Measurements from ENCODE around the gene SHROOM3.
"Not testable (repeated sequence)": the region's sequence is repeated elsewhere in the genome, so short reads cannot be mapped to it uniquely, and the experiment has no call there.

SHROOM3 gene

DNA sequence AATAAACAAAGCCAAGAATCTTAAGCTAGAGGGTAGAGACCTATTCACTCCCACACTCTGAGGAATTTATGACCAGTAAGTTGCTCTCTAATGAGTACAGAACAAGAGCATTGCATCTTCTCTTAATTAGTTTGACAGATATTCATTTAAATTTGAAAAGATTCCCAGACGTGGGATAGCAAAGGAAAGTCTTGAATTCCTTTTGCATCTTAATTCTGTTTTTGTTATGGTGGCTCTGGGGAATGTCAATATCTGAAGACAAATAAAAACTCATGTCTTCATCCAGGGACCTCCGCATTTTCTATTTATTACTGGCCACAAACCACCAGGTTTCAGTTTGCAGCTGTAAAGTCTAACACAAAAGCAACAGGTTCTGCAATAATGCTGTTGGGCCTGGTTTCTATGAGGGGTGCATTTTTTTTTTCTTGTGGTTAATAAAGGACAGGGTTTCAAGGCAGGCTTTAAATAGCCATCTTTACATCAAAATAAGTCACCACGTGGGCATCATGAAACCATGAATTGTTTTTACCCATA is 172.3 kb downstream of the SHROOM3 start:
- ChIA-PET CTCF (interaction anchor here (1.5 kb wide), 1 partner anchor 21 kb away, joined by 6 read pairs; no protein-coding TSS in a partner anchor), POLR2A (interaction anchor here (0.9 to 1.0 kb wide), 2 partner anchors 15 to 29 kb away, joined by 3 to 4 read pairs; no protein-coding TSS in a partner anchor)
- TF ChIP-seq FOXK2 (IDR thresholded peaks at IDR 0.05) (no peak), CTBP1 (IDR thresholded peaks at IDR 0.05; ENCODE audit: borderline replicate concordance) (no peak), HDGF (IDR thresholded peaks at IDR 0.05; ENCODE audit: borderline replicate concordance) (no peak), ARNT (IDR thresholded peaks at IDR 0.05) (no peak), BHLHE40 (IDR thresholded peaks at IDR 0.05; ENCODE audit: borderline replicate concordance) (no peak), SUZ12 (IDR thresholded peaks at IDR 0.05) (no peak), SP1 (IDR thresholded peaks at IDR 0.05) (no peak), ZNF384 (IDR thresholded peaks at IDR 0.05) (no peak), TARDBP (IDR thresholded peaks at IDR 0.05) (no peak)
- TF ChIP-seq, protein P1, sequence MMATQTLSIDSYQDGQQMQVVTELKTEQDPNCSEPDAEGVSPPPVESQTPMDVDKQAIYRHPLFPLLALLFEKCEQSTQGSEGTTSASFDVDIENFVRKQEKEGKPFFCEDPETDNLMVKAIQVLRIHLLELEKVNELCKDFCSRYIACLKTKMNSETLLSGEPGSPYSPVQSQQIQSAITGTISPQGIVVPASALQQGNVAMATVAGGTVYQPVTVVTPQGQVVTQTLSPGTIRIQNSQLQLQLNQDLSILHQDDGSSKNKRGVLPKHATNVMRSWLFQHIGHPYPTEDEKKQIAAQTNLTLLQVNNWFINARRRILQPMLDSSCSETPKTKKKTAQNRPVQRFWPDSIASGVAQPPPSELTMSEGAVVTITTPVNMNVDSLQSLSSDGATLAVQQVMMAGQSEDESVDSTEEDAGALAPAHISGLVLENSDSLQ (IDR thresholded peaks at IDR 0.05), result no peak
- no peak for DNase-seq (ENCODE audit: extremely low spot score)

DNA sequence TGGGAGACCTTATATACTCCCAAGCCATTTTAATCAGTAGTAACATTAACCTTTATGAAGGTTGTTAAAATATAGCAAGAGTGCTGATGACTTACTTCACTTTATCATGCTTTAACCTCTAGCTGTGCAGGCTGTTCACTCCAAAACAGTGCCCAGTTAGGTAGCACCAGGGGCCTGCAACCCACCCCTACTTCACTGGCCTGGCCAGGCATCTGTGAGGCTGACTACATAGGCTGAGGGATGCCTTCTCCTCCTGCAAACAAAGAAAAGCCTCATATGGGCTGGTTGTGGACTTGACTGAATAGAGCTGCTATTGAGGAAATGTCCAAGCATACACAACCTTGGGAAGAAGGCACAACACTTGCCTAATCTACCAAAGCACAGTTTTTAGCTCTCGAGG is 172.8 kb downstream of the SHROOM3 start:
- no peak for DNase-seq (ENCODE audit: extremely low spot score)
- ChIA-PET POLR2A (interaction anchor here (0.7 kb wide), 1 partner anchor 22 kb away, joined by 3 read pairs; no protein-coding TSS in a partner anchor), CTCF (no interaction called here)
- TF ChIP-seq L3MBTL2 (conservative IDR thresholded peaks at IDR 0.05) (no peak), CTBP1 (IDR thresholded peaks at IDR 0.05; ENCODE audit: borderline replicate concordance) (no peak), TARDBP (IDR thresholded peaks at IDR 0.05) (no peak), FOXM1 (IDR thresholded peaks at IDR 0.05; ENCODE audit: borderline replicate concordance) (no peak), FOXA1 (IDR thresholded peaks at IDR 0.05) (no peak), HDGF (IDR thresholded peaks at IDR 0.05; ENCODE audit: borderline replicate concordance) (no peak), SP1 (IDR thresholded peaks at IDR 0.05) (no peak), LEF1 (IDR thresholded peaks at IDR 0.05; ENCODE audit: borderline replicate concordance) (no peak), ARNT (IDR thresholded peaks at IDR 0.05) (no peak), FOXK2 (IDR thresholded peaks at IDR 0.05) (no peak), ZNF384 (IDR thresholded peaks at IDR 0.05) (no peak), SUZ12 (IDR thresholded peaks at IDR 0.05) (no peak), BHLHE40 (IDR thresholded peaks at IDR 0.05; ENCODE audit: borderline replicate concordance) (no peak)
- TF ChIP-seq, protein P1 (IDR thresholded peaks at IDR 0.05), result no peak

DNA sequence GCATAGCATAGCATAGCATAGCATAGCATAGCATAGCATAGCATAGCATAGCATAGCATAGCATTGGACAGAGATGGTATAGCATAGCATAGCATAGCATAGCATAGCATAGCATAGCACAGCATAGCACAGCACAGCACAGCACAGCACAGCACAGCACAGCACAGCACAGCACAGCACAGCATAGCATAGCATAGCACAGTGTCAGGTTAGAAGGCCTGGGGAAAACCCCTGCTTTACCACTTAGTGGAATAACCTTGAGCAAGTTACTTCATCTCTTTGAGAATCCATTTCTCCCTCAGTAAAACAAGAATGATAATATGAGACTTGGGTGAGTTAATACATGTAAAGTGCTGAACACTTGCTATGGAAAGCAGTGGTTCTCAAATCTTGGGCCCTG is 173.5 kb downstream of the SHROOM3 start:
- DNase-seq (ENCODE audit: extremely low spot score); CTCF ChIA-PET: not testable (repeated sequence)
- POLR2A ChIA-PET, result interaction anchor here (0.7 kb wide), 1 partner anchor 23 kb away, joined by 3 read pairs; no protein-coding TSS in a partner anchor

DNA sequence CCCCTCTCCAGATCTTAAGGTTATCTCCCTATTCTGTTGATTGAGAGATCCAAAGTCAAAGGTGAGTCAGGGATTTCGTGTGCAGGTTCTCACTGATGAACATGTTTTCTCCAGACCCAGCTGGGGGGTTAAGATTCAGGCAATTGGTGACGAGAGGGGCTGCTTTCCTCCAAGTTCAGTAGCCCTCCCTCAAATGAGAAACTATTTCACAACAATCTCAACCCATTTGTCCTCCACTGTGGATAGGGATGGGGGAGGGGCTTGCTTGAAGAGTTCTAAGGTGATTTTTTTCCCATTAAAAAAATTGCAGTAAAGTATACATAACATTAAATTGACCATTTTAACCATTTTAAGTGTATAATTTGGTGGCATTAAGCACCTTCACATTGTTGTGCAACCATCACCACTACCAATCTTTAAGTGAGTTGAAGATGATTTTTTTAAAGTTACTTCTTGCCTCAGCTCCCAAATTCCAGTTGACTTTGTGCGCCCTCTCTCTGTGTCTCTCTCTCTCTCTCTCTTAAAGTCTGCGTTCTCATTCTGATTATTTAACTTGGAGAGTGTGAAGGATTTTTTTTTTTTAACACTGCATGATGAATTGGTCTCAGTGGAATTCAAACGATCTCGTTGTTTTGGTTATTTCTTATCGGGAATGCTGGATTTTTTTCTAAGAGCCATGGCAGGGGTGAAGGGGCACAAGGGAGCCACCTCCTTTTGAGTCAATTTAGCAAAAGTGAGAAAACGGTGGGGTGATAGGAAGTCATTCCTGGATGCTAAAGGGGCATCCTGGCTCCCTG is 175.9 kb downstream of the SHROOM3 start:
- TF ChIP-seq ZNF384 (IDR thresholded peaks at IDR 0.05) (no peak), L3MBTL2 (conservative IDR thresholded peaks at IDR 0.05) (no peak), LEF1 (IDR thresholded peaks at IDR 0.05; ENCODE audit: borderline replicate concordance) (no peak), SUZ12 (IDR thresholded peaks at IDR 0.05) (no peak), BHLHE40 (IDR thresholded peaks at IDR 0.05; ENCODE audit: borderline replicate concordance) (no peak), CTBP1 (IDR thresholded peaks at IDR 0.05; ENCODE audit: borderline replicate concordance) (no peak), FOXA1 (IDR thresholded peaks at IDR 0.05) (no peak), SP1 (IDR thresholded peaks at IDR 0.05) (no peak)
- DNase-seq (ENCODE audit: extremely low spot score), result no peak
- ChIA-PET CTCF (interaction anchor here (0.7 kb wide), 1 partner anchor 50 kb away, joined by 4 read pairs; no protein-coding TSS in a partner anchor), POLR2A (no interaction called here)

DNA sequence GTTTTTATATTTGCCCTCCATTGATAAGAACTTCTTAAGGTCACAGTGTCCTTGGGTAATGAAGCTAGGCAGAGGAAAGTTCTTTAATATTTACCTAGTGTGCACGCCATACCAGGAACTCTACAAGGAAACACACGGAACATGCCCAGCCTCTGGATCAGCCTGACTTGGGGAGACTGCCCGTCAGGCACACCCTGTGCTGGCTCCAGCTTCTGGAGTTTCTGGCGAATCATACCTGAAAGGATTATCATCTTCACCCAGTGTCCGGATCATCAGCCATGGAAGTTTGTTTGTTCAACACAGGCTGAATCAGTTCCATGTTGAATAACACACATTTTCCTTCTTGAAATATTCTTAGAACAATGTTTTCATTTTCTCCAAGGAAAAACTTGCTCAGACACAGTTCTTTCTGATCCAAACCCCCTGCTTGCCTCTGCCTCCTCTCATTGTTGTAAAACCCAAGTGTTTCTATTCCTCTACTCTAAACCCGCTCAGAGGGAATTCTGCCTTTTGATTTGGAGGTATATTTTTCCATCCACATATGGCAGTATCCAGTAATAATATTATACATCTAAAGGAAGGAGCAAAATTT is 176.7 kb downstream of the SHROOM3 start:
- no peak for DNase-seq (ENCODE audit: extremely low spot score)
- POLR2A ChIA-PET, result no interaction called here
- TF ChIP-seq CTBP1 (IDR thresholded peaks at IDR 0.05; ENCODE audit: borderline replicate concordance) (no peak), SP1 (IDR thresholded peaks at IDR 0.05) (no peak)
- CTCF ChIA-PET, result interaction anchor here (1.5 kb wide), 1 partner anchor 26 kb away, joined by 3 read pairs; no protein-coding TSS in a partner anchor

DNA sequence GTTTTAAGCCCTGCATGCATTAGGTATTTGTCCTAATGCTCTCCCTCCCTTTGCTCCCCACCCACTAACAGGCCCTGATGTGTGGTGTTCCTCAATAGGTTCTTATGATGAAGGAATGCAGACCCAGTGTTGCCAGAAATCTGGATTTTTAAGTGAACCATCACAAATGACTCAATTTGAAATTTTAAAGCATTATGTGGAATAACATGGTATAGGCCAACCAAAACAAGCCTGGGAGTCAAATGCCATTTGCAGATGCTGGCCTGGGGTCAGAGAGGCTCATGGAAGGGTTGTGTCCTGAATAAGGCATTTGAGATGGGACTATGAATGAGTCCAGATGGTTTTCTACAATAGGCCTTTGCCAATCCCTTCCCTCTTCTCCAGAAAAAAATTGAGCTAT is 179.6 kb downstream of the SHROOM3 start:
- POLR2A ChIA-PET, result no interaction called here
- TF ChIP-seq ZNF384 (IDR thresholded peaks at IDR 0.05) (no peak), SUZ12 (IDR thresholded peaks at IDR 0.05) (no peak), ARNT (IDR thresholded peaks at IDR 0.05) (no peak), SP1 (IDR thresholded peaks at IDR 0.05) (no peak), NFRKB (IDR thresholded peaks at IDR 0.05) (no peak), BHLHE40 (IDR thresholded peaks at IDR 0.05; ENCODE audit: borderline replicate concordance) (no peak), TARDBP (IDR thresholded peaks at IDR 0.05) (no peak), ELF4 (IDR thresholded peaks at IDR 0.05) (no peak), LEF1 (IDR thresholded peaks at IDR 0.05; ENCODE audit: borderline replicate concordance) (no peak), FOXM1 (IDR thresholded peaks at IDR 0.05; ENCODE audit: borderline replicate concordance) (no peak), FOXK2 (IDR thresholded peaks at IDR 0.05) (no peak), CTBP1 (IDR thresholded peaks at IDR 0.05; ENCODE audit: borderline replicate concordance) (no peak)
- TF ChIP-seq, protein P1 (IDR thresholded peaks at IDR 0.05), result no peak
- DNase-seq (ENCODE audit: extremely low spot score), result no peak
- CTCF ChIA-PET, result no interaction called here
